Uterus (tissue), 4 donors: ENCODE measurements around the gene RAB13. TPM values are rescaled to one million over a fixed set of nuclear protein-coding genes. Genes with fewer than 3 reads are reported as not detected.

ENCODE experiments used
- DNase-seq, 2 donors: peaks; one replicate each; pipeline ENCODE4 v3.0.0-alpha.2; 2019 to 2020
- H3K27ac ChIP-seq, 2 donors: fragments of 200-600 bp; sonication (generic); 1 replicate in 1 of 2; 2 replicates in 1 of 2; pipeline ENCODE4 v1.5.1; 2016 to 2018
- H3K27me3 ChIP-seq, 2 donors: fragments of 200-600 bp; sonication (generic); one replicate each; pipeline ENCODE4 v1.5.1; 2018 to 2019; ENCODE audit warnings: control low read depth in 1 of 2
- H3K36me3 ChIP-seq, 2 donors: fragments of 200-600 bp; sonication (generic); one replicate each; pipeline ENCODE4 v1.5.1; 2019; ENCODE audit warnings: control low read depth in 1 of 2
- H3K4me1 ChIP-seq, 2 donors: fragments of 200-600 bp; sonication (generic); one replicate each; pipeline ENCODE4 v1.5.1; 2018 to 2019; ENCODE audit warnings: control low read depth in 1 of 2
- H3K4me3 ChIP-seq, 2 donors: fragments of 200-600 bp; sonication (generic); 1 replicate in 1 of 2; 2 replicates in 1 of 2; pipeline ENCODE4 v1.5.1; 2018 to 2019; ENCODE audit warnings: mild to moderate bottlenecking in 1 of 2
- H3K9me3 ChIP-seq, 2 donors: fragments of 200-600 bp; sonication (generic); one replicate each; pipeline ENCODE4 v1.5.1; 2019; ENCODE audit warnings: control low read depth in 1 of 2
- CTCF ChIP-seq, 4 experiments: fragments of 200-600 bp in 2 of 4; fragments of 450-650 bp in 2 of 4; sonication (generic) in 2 of 4; IDR thresholded peaks; one replicate each; pipeline ENCODE4 v1.5.1; 2016 to 2019; ENCODE audit warnings: antibody characterized with exemption in 4 of 4, mild to moderate bottlenecking in 2 of 4, moderate library complexity in 1 of 4
- POLR2A ChIP-seq, 2 donors: fragments of 450-650 bp; IDR thresholded peaks; one replicate each; pipeline ENCODE4 v1.6.1; 2016; ENCODE audit warnings: antibody characterized with exemption in 2 of 2, mild to moderate bottlenecking in 1 of 2, moderate library complexity in 1 of 2
- intact Hi-C: fragments of 100-400 bp; cut with DNase I; formaldehyde crosslinking; loops from one replicate; pipeline ENCODE4 v1.15.1; 2023; ENCODE audit warnings: low total_unique reads
- total RNA-seq, 4 donors: library from RNA; depleted of rRNA in 3 of 4; stranded (reverse); fragments of >200 nt in 3 of 4; gene quantifications; one replicate each; pipeline versions ENCODE4 v1.1.0 to v1.2.4, GENCODE V29; 2014 to 2023
- donor health status: DM: yes; HTN: yes; CAD: no.

Gene RAB13
- total RNA-seq, 4 donors from 2014 or later = 16.9 to 120 (median 33.2) TPM

DNA sequence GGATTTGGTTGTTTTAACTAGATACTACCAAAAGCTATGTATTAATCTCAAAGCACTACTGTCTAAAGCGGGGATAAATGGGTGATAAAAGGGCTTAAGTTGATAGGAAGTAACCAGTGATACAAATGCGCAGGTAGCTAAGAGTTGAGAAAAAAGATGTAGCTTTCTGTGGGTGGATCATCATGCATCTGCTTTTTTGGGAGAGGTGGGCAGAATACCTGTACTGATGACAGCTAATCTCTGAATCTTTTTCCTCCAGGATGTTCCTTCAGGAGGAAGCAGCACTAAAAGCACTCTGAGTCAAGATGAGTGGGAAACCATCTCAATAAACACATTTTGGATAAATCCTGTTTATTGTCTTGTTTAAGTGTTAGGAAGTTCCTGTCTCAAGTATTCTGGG lies 5.7 kb upstream of the RAB13 start:
- Histone ChIP-seq H3K36me3 (no peaks in the 10 kb centered on the region), H3K4me1 (peaks cover 0 to 16% of the 10 kb centered on the region in 2 donors), H3K4me3 (peak overlapping the region; percentile 74 to 99), H3K9me3 (no peaks in the 10 kb centered on the region), H3K27ac (peak overlapping the region; percentile 94 to 99), H3K27me3 (no peaks in the 10 kb centered on the region)
- no peak for DNase-seq
- TF ChIP-seq CTCF (IDR thresholded peaks at IDR 0.05) (no peak), POLR2A (IDR thresholded peaks at IDR 0.05) (no peak)
- intact Hi-C loops = loop anchor here (5.0 kb wide), 1 partner anchor 195 kb away; no protein-coding TSS in a partner anchor

DNA sequence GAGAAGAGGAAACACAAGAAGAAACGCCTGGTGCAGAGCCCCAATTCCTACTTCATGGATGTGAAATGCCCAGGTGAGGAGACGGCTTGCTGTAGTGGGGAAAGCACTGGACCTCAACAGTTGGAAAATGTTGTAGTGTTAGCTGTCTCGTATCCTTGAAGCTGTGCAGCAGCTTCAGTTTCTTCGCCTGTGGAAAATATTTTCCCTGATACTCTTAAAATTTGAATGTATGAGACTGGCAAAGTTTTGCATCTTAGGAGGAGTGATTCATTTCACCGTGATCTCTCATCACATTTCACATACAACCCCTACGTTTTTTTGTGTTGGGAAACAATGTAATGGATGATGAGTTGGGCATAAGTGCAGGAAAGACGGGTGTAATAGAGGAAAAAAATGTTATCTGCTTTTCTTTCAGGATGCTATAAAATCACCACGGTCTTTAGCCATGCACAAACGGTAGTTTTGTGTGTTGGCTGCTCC lies 5.1 kb upstream of the RAB13 start:
- DNase-seq = no peak
- no peaks in the 10 kb centered on the region for H3K27me3 ChIP-seq
- no peak for TF ChIP-seq POLR2A (IDR thresholded peaks at IDR 0.05)
- no peak for TF ChIP-seq CTCF (IDR thresholded peaks at IDR 0.05)
- intact Hi-C loops = loop anchor here (5.0 kb wide), 1 partner anchor 194 kb away; no protein-coding TSS in a partner anchor
- H3K27ac ChIP-seq = peak overlapping the region; percentile 94 to 99
- peak overlapping the region; percentile 74 to 99 for H3K4me3 ChIP-seq
- no peaks in the 10 kb centered on the region for H3K9me3 ChIP-seq
- no peaks in the 10 kb centered on the region for H3K36me3 ChIP-seq
- peaks cover 0 to 16% of the 10 kb centered on the region in 2 donors for H3K4me1 ChIP-seq

- Histone ChIP-seq H3K27ac (peak within 1 kb of the TSS; percentile 94 to 99), H3K27me3 (no peaks in the 10 kb centered on the region), H3K36me3 (no peaks in the 10 kb centered on the region), H3K9me3 (no peaks in the 10 kb centered on the region), H3K4me1 (peaks cover 0 to 16% of the 10 kb centered on the region in 2 donors), H3K4me3 (peak within 1 kb of the TSS; percentile 74 to 99)
- intact Hi-C loops = loop anchor here (5.0 kb wide), 1 partner anchor 193 kb away; no protein-coding TSS in a partner anchor
- peak; percentile 94 to 98 for TF ChIP-seq POLR2A (IDR thresholded peaks at IDR 0.05)
- peak in 2 of 4 experiments; percentile 30 to 33 for TF ChIP-seq CTCF (IDR thresholded peaks at IDR 0.05)
- peak; percentile 87 to 96 for DNase-seq
Observed at GRCh38 chr1:153990468-153991150, 4.5 kb upstream of the RAB13 start, which contains the start of gene RPS27. Gene RPS27, plus strand, starts transcription at chr1:153990762. Its CDS starts 35 bp downstream, at chr1:153990797.

- no peak for TF ChIP-seq CTCF (IDR thresholded peaks at IDR 0.05)
- no peak for TF ChIP-seq POLR2A (IDR thresholded peaks at IDR 0.05)
- H3K4me3 ChIP-seq = no peak overlapping the region
- peak overlapping the region in 1 of 2 donors; percentile 95 for H3K27ac ChIP-seq
- H3K4me1 ChIP-seq = peaks cover 0 to 14% of the 10 kb centered on the region in 2 donors
- H3K27me3 ChIP-seq = no peaks in the 10 kb centered on the region
- intact Hi-C loops = loop anchor here (10.0 kb wide), 1 partner anchor 313 kb away; the partner anchor contains the start of genes ILF2 and NPR1
- no peaks in the 10 kb centered on the region for H3K36me3 ChIP-seq
- no peak for DNase-seq
- H3K9me3 ChIP-seq = no peaks in the 10 kb centered on the region
Observed at GRCh38 chr1:153987621-153988020, 1.5 kb upstream of the RAB13 start.

DNA sequence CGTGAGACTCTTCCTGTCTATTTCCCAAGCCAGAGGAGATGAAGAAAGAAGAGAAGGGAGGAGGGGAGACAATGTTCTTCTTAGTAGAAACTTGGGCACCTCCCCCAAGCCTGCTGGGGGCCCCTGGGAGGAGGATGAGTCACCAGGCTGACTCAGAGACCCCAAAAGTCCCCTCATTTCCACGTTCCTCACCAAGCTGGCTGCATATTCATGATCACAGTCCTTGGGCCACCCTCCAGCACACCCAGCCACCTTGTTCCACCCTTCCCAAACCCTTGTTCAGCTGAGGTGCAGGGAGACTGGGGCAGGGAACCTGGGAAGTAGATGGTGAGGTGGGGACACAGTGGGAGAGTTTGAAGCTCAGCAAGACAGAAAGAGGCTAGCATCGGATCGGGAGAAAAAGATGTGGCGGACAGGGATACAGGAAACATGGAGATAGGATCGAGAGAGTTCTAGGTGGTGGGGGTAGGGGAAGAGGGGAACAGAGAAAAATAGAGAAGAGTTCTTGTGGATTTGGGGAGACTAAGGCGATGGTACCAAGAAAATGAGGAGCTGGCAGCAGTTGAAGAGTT lies 712 bp downstream of the RAB13 start:
- peak; percentile 73 to 78 for DNase-seq
- TF ChIP-seq CTCF (IDR thresholded peaks at IDR 0.05) (no peak), POLR2A (IDR thresholded peaks at IDR 0.05) (peak in 1 of 2 donors; percentile 29)
- Histone ChIP-seq H3K9me3 (no peaks in the 10 kb centered on the region), H3K27ac (peak overlapping the region; percentile 95 to 97), H3K36me3 (no peaks in the 10 kb centered on the region), H3K4me3 (peak overlapping the region; percentile 45 to 57), H3K27me3 (no peaks in the 10 kb centered on the region), H3K4me1 (no peaks in the 10 kb centered on the region)
- intact Hi-C loops = loop anchor here (10.0 kb wide), 1 partner anchor 311 kb away; the partner anchor contains the start of genes ILF2 and NPR1
